Measurements from ENCODE around the gene CTU1.

The CTU1 gene

GRCh38 chr19:51055866-51056265 is 52.3 kb downstream of the CTU1 start:
- no peak for TF ChIP-seq CTCF (IDR thresholded peaks at IDR 0.05; ENCODE audit: insufficient read depth, low read depth, low read length, missing control alignments)
- DNase-seq (ENCODE audit: low read depth), result no peak
- no peak overlapping the region for H3K4me3 ChIP-seq (ENCODE audit: low read depth, low read length)
